Stimulated activated CD4-positive, alpha-beta T cell treated with anti-CD3 and anti-CD28 coated beads, Interleukin-2, amount 100 ng/mL, for 48 hours (primary cell): ENCODE results near the gene ADCY4.
A peak's percentile ranks its signal among the peaks of the same experiment; 100 is the strongest.

Source experiments
- DNase-seq, 2 donors: peaks; one replicate each; pipeline ENCODE4 v3.0.0-alpha.2; 2020

ADCY4 gene

GRCh38 chr14:24314377-24315193, 20.3 kb downstream of the ADCY4 start:
- no peak for DNase-seq

GRCh38 chr14:24313913-24314312, 21.0 kb downstream of the ADCY4 start:
- no peak for DNase-seq

DNA sequence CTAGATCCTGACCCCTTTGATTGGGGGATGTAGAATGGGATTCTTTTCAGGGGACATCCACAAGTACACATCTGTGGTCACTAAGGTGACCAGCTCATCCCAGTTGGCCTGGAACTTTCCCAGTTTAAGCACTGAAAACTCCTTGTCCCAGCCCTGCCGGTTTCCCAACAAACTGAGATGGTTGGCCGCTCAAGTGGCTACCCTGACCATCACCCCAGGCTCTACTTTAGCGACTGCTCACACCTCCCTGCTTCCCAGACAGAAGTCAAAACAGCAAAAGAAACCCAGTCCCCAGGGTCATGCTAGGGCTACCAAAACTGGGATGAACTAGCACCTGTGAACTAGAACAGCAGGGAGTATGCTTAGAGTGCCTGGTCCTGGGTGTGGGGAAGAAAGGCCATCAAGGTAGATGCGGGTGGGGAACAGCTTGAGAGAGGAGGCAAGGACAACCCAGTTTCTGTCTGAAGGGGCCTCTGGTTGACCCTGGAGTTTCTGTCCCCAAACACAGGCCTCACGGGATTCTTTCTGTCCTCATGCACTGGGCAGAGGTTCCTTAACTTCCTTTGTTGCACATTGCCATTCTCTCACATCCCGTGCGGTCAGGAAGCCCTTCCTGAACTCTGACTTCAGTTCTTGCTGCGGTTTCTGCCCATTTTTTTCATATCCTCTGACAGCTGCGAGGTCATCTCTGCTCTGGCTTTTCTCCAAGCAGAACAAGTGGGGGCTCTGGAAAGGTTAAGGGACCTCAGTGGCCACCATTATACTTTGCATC, 21.9 kb downstream of the ADCY4 start:
- no peak for DNase-seq

DNA sequence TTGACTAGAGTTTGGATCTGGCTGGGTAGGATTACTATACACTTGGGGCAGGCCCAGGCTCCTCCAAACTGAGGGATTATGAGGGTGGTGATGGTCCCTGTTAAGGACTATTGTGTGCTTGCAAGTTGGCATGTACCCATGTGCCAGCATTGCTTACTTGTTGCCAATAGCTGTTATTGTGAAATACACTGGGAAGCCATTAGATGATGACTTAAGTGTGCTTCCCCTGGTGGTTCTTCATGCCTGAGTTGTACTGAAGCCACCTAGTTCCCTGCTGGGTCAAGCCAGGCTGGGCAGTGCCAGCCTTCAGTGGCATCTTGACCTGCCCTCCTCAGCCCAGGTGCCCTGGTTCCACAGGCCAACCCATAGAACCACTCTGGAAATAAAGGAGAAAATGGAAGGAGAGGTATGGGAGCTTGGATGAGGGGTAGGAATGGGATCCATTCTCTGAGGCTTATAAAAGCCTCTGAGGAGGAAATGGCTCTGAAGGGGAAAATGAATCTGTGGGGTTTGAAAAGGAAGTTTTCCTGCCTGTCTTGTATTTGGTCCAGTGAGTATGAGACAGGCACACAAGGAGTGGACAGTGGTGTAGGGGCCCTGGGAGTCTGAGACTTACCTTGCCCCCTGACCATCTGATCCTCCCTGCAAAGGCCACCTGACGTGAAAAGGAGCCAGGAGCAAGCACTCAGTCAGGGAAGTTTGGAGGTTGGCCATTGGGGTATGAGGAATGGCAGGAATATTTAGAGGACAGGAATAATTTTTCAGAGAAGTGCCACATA, 22.8 kb downstream of the ADCY4 start:
- DNase-seq, result no peak

DNA sequence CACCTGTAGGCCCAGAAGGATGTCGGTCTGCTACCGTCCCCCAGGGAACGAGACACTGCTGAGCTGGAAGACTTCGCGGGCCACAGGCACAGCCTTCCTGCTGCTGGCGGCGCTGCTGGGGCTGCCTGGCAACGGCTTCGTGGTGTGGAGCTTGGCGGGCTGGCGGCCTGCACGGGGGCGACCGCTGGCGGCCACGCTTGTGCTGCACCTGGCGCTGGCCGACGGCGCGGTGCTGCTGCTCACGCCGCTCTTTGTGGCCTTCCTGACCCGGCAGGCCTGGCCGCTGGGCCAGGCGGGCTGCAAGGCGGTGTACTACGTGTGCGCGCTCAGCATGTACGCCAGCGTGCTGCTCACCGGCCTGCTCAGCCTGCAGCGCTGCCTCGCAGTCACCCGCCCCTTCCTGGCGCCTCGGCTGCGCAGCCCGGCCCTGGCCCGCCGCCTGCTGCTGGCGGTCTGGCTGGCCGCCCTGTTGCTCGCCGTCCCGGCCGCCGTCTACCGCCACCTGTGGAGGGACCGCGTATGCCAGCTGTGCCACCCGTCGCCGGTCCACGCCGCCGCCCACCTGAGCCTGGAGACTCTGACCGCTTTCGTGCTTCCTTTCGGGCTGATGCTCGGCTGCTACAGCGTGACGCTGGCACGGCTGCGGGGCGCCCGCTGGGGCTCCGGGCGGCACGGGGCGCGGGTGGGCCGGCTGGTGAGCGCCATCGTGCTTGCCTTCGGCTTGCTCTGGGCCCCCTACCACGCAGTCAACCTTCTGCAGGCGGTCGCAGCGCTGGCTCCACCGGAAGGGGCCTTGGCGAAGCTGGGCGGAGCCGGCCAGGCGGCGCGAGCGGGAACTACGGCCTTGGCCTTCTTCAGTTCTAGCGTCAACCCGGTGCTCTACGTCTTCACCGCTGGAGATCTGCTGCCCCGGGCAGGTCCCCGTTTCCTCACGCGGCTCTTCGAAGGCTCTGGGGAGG, 23.9 kb downstream of the ADCY4 start, which contains the start of gene LTB4R:
Gene LTB4R, plus strand, starts transcription at position 857 of the 959 bp plus-strand sequence. CDS start 4,150 bp downstream, outside the sequence.
- DNase-seq, result peak; percentile 48 to 59

GRCh38 chr14:24310265-24310645, 24.6 kb downstream of the ADCY4 start:
- DNase-seq, result no peak

- no peak for DNase-seq
Observed at GRCh38 chr14:24309538-24310264, 25.2 kb downstream of the ADCY4 start, which contains the start of gene LTB4R2. TSS of gene LTB4R2 (plus strand) at chr14:24310140. CDS start at chr14:24310665, 525 bp downstream.

GRCh38 chr14:24308342-24309124, 26.3 kb downstream of the ADCY4 start:
- no peak for DNase-seq

DNA sequence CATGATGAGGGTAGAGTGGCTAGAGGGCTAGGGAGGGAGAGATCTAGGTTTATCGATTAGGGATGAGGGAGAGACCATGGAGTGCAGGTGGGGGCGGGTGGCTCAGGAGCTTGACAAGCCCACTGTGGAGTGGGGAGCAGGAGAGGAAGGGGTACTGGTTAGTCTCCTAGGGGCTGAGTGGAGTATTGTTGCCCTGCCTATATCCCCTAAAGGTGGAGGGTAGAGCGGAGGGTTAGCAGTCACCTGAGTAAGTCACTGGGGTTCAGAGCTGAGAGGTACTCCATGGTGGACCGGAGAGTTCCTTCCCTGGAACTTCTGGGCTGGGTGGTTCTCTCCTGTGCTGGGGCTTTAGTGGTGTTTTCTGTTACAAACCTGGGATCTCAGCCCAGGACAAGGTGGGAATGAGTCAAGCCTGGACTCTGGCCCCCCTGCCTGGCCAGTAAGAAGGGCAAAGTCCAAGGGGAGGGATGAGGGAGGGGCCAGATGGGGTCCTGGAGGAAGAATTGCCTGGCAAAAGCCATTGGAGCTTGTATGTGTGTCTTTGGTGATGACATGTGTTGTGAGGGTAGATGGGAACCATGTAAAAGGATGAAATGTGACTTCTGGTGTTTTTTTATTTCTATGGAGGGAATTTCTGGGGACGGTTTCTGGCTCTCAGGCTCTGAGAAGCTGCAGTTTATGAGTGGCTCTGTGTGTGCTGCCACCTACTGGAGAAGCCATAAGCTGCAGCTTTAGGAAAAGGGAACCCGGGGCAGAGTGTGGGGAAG, 27.1 kb downstream of the ADCY4 start, which contains the start of gene CIDEB:
Gene CIDEB, minus strand, starts transcription at position 403 of the 767 bp plus-strand sequence. Its CDS starts 119 bp downstream, at position 284.
- peak; percentile 61 to 63 for DNase-seq

DNA sequence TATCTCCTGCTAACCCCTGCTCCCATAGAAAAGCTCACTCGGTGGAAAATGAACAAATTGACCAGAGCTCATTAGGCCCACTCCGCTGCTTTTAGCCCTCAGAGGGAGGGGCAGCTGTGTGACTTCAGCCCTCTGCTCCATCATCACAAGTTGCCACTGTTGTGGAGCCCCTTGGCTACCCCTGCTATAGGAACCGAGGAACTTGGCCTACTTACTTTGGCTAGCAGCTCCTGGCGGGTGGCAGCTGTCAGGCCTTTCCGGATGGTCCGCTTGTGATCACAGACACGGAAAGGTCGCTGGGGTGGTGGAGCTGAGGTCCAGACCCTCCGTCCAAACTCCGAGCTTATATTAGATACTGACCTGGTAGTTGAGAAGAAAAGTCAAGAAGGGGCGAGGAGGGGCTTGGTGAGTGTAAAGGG, 27.7 kb downstream of the ADCY4 start:
- no peak for DNase-seq

DNA sequence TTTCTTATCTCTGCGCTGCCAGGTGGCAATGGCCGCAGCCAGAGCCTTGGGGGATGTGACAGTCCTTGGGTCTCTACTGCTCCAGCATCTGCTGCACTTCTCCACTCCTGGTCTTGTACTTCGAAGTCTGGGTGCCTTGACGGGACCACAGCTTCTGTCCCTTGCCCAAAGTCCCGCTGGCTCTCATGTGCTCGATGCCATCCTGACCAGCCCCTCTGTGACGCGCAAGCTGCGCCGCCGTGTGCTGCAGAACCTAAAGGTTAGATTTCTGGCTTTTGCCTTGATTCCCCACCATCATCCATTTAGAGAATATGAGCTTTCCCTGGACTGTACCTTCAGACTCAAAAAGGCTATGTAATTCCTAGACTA, 30.9 kb downstream of the ADCY4 start:
- no peak for DNase-seq

DNA sequence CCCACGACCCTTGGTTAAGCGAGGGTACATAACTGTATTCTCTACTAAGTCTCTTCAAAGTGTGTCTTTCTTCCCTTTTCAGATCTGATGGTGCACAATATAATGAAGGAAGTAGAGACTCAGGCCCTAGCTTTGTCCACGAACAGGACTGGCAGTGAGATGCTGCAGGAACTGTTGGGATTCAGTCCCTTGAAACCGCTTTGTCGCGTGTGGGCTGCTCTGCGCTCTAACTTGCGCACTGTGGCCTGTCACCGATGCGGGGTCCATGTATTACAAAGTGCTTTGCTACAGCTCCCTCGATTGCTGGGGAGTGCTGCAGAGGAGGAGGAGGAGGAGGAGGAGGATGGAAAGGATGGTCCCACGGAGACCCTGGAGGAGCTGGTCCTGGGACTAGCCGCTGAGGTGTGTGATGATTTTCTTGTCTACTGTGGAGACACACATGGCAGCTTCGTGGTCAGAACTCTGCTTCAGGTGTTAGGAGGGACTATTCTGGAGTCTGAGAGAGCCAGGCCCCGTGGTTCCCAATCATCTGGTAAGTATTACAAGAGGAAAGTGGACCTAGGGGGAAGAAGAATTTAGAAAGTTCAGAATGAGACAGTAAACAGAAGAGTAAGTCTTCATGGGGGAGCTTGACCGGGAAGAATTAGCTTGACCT, 34.4 kb downstream of the ADCY4 start:
- DNase-seq, result no peak

DNA sequence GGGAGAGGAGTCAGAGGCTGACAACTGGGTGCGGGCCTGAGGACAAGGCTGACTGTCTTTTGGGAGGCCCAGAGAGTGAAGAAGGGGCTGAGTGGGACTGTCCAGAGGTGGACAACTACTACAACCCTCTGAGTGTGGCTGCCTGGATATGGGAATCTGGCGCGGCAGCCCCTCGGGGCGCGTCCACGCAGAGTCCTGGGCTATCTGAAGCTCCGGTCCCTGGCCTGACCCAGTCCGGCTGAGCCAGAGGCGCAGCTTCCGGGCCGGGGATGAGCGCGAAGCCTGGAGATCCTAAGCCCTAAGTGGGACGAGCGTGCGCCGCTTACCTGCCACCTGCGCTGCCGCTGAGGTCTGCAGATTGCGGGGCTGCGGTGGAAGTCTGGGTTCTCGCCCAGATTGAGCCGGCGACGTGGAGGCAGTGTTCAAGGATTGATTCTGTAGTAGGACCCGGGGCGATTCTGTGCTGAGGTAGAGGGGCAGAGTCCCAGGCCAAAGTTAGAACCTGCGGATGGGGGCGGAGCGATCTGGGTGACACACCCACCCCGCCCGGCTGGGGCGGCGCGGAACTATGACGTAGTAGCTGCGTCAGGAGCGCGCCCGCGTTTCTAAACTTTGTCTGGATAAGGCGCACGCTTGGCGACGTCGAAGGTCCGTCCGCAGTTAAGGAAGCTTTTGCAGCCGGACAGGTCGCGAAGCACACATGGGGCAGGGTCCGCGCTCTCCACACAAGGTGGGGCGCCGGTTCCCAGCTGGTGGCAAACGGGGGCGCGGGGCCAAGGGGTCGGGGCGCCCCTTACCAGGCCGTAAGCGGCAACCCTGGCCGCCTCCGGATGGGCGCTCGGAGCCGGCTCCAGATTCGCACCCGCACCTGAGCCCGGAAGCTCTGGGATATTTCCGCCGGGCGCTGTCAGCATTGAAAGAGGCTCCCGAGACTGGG, 35.3 kb downstream of the ADCY4 start, which contains the start of the genes DHRS1 and NOP9:
Gene DHRS1, minus strand, starts transcription at position 526 of the 937 bp plus-strand sequence. CDS start 674 bp downstream, outside the sequence.
Gene NOP9, plus strand, starts transcription at position 596 of the 937 bp plus-strand sequence. Its CDS starts 105 bp downstream, at position 701.
- peak; percentile 94 to 96 for DNase-seq

- DNase-seq, result no peak
Observed at GRCh38 chr14:24298892-24299254, 36.0 kb downstream of the ADCY4 start.

GRCh38 chr14:24297190-24297964, 37.5 kb downstream of the ADCY4 start:
- no peak for DNase-seq

- DNase-seq, result peak; percentile 61 to 62
Observed at GRCh38 chr14:24296341-24297157, 38.3 kb downstream of the ADCY4 start.
